Prostate gland (tissue), 2 donors: Measurements from ENCODE around the gene CRTC1.

ENCODE experiments used
- POLR2A ChIP-seq: fragments of 450-650 bp; IDR thresholded peaks from one replicate; pipeline ENCODE4 v1.6.1; 2016; ENCODE audit warnings: antibody characterized with exemption, mild to moderate bottlenecking
- POLR2AphosphoS5 ChIP-seq: sonication (generic); formaldehyde crosslinking; IDR thresholded peaks from one replicate; pipeline ENCODE4 v1.6.1; 2017; ENCODE audit warnings: antibody characterized with exemption
- TF ChIP-seq, protein P1 (sequence below), 4 experiments: fragments of 200-600 bp in 2 of 4; fragments of 450-650 bp in 2 of 4; sonication (generic) in 2 of 4; IDR thresholded peaks; 1 replicate in 3 of 4; 2 replicates in 1 of 4; pipeline ENCODE4 v1.5.1; 2016 to 2019; ENCODE audit warnings: antibody characterized with exemption in 4 of 4, mild to moderate bottlenecking in 2 of 4, moderate library complexity in 2 of 4

DNA sequence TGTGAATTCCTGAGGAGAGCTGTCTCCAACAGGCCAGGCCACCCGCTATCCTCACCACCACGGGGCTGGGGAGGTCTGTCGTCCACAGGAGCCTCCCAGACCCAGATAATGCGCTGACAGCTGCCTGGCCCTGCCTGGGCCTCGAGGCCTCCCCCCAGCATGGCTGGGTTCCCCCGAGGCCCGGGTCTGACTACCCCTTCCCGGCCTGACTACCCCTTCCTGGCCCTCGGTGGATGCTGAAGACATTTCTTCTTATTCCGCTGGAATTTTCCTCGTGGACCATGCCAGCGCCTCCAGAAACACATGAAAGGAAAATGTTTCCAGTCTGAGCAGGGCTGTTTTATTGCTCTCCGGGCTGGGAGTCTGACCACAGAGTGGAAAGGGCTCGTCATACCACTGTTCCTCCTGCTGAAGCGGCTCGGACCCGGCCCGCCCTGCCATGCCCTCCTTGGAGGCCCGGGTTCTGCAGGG is 124.4 kb downstream of the CRTC1 start:
- TF ChIP-seq, protein P1, sequence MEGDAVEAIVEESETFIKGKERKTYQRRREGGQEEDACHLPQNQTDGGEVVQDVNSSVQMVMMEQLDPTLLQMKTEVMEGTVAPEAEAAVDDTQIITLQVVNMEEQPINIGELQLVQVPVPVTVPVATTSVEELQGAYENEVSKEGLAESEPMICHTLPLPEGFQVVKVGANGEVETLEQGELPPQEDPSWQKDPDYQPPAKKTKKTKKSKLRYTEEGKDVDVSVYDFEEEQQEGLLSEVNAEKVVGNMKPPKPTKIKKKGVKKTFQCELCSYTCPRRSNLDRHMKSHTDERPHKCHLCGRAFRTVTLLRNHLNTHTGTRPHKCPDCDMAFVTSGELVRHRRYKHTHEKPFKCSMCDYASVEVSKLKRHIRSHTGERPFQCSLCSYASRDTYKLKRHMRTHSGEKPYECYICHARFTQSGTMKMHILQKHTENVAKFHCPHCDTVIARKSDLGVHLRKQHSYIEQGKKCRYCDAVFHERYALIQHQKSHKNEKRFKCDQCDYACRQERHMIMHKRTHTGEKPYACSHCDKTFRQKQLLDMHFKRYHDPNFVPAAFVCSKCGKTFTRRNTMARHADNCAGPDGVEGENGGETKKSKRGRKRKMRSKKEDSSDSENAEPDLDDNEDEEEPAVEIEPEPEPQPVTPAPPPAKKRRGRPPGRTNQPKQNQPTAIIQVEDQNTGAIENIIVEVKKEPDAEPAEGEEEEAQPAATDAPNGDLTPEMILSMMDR (IDR thresholded peaks at IDR 0.05): no peak
- no peak for TF ChIP-seq POLR2A
- no peak for TF ChIP-seq POLR2AphosphoS5
